Forelimb muscle (tissue), 1 donor: ENCODE measurements around the gene ZNF491. TPM values are rescaled to one million over a fixed set of nuclear protein-coding genes. Genes with fewer than 3 reads are reported as not detected.
"Not testable (repeated sequence)": the region's sequence is repeated elsewhere in the genome, so short reads cannot be mapped to it uniquely, and the experiment has no call there.

Experiments used
- DNase-seq: peaks from one replicate; pipeline ENCODE4 v3.0.0-alpha.2; 2013; ENCODE audit warnings: low read depth
- polyA plus RNA-seq: library from polyadenylated mRNA; unstranded; fragments of 120-200 nt; gene quantifications from one replicate; pipeline ENCODE4 v1.2.1, GENCODE V29; 2013; ENCODE audit not compliant: insufficient read length

Gene ZNF491
- polyA plus RNA-seq, 1 donor = 3.5 TPM

DNA sequence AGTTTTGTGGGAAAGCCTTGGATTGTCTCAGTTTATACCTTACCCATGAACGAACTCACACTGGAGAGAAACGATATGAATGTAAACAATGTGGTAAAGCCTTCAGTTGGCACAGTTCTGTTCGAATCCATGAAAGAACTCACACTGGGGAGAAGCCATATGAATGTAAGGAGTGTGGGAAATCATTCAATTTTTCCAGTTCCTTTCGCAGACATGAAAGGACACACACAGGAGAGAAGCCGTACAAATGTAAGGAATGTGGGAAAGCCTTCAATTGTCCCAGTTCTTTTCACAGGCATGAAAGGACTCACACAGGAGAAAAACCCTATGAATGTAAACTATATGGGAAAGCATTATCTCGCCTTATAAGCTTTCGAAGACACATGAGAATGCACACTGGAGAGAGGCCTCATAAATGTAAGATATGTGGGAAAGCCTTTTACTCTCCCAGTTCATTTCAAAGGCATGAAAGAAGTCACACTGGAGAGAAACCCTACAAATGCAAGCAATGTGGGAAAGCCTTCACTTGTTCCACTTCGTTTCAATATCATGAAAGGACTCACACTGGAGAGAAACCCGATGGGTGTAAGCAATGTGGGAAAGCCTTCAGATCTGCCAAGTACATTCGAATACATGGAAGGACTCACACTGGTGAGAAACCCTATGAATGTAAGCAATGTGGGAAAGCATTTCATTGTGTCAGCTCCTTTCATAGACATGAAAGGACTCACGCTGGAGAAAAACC, 8.2 kb downstream of the ZNF491 start:
- no peak for DNase-seq

DNA sequence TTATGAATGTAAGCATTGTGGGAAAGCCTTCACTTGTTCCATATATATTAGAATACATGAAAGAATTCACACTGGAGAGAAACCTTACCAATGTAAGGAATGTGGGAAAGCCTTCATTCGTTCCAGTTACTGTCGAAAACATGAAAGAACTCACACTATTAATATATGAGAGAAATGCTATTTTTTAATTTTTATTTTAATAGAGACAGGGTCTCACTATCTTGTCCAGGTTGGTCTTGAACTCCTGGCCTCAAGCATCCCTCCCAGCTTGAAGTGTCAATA, 8.7 kb downstream of the ZNF491 start:
- DNase-seq = no peak

DNA sequence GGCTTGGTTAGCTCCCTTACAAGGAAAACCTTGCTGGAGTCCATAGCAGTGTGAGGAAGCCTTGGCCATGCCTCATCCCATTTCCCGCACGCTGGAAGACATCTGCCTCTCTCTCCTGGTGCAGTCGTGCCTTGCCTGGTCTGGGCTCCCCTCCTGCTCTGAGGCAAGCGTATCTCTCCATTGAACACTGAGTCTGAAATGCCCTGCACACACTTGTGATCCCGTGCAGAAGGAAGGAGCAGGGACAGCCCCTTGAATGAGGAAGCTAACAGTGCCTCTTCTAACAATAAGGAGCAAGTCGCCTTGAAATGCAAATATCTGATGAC, 15.3 kb downstream of the ZNF491 start:
- no peak for DNase-seq

DNA sequence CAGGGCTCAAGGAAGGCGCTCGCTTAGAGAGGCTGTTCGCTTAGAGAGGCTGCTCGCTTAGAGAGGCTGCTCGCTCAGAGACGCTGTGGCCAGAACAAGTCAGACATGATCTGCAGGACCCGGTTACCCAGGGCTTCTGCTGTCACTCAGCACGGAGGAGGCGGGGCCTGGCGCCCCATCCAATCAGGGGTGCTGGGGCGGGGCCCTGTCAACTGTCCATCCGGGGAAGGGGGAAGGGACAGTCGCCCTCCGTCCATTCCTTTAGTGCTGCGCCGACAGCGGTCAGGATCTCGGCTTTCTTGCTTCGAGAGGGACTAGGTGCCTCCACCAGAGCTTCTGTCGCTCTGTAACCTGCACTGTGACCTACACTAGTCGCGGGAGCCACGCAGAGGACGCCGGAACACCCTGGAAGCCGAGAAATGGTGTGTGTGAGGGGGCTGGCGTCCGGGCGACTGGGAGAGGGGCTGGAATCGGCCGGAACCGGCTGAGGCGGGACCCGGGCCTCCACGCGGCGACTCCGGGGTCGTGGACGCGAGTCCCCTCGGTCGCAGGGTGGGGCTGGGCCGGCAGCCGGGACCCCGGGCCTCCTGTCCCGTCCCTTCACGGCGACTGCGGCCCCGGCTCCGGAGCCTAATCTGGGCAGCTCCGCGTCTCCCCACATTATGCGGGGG, 15.8 kb downstream of the ZNF491 start, which contains the start of gene ZNF440:
ZNF440 (plus strand) TSS at position 245 of the 671 bp plus-strand sequence; CDS start at position 420, 175 bp downstream.
- peak; percentile 79 for DNase-seq

DNA sequence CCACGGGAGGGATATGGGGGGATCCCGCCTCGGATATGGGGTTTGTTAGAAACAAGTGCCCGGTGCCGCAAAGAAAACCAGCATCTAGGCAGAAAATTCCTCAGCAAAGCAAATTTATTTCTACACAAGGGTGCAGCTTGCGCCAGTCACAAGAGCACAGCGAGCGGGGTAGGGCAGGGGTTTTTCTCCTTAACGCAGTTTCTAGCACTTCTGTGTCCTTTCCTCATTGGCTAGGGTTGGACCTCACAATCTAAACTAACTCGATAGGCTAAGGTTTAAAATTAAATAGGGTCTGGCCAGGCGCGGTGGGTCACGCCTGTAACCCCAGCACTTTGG, 16.3 kb downstream of the ZNF491 start:
- DNase-seq = no peak

DNA sequence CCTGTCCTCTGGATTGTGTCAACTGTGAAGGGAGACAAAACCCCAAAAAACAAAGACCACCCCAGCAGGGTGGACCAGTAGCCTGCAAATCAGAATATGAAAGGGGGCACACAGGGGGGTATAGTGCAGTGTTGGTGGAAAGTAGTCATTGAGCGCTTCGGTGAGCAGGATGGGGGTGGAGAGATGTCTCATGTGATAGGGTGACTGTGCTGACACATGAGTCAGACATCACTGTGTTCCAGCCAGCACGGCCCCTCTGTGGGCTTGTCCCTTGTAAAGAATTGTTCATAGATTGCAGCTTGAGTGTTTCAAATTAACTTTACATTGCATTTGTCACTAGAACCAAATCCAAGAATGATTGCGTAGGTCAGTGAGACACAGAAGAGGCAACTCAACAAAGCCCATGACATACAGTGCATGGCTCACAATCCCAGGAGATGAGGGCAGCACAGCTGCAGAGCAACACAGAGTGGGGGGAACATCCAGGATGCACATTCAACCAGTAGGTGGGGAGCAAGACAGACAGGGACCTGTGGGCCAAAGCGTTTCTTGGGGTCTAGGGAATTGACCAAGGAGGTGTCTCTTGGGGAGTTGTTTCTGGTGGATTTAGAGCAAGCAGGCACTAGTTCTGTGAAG, 23.3 kb downstream of the ZNF491 start:
- DNase-seq = no peak

DNA sequence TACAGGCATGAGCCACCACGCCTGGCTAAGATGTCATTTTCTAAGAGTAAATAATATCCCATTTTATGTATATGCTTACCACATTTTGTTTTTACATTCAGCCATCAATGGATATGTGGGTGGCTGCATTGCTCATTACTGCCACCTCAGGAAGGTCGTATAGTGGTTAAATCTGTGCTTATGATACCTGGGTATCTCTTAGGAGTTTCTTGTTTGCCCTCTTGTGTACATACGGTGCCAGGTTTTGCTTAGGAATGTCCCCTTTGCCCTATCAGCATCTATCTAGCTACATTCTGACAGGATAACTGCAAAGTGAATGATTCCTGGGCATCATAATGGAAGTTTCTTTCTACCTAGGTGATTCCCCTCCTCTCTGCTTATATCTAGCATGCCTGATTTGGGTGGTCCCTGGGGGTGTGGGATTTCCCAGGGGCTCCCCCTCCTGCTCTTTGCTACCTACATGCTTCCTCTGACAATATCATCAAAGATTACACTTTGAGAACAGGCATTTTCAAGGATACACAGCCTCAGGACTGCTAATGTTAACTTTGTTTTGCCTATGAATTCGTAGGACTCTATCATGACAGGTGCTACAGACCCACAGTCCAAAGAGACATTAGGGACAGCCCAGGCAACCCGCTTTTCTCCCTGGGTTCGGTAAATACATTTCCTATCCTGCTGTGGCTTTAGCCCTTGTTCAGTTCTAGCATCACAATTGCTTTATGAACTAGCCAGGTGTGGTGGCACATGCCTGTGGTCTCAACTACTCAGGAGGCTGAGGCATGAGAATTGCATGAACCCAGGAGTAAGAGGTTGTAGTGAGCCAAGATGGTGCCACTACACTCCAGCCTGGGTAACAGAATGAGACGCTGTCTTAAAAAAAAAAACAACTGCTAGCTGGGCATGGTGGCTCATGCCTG, 30.9 kb downstream of the ZNF491 start:
- not testable (repeated sequence) for DNase-seq

DNA sequence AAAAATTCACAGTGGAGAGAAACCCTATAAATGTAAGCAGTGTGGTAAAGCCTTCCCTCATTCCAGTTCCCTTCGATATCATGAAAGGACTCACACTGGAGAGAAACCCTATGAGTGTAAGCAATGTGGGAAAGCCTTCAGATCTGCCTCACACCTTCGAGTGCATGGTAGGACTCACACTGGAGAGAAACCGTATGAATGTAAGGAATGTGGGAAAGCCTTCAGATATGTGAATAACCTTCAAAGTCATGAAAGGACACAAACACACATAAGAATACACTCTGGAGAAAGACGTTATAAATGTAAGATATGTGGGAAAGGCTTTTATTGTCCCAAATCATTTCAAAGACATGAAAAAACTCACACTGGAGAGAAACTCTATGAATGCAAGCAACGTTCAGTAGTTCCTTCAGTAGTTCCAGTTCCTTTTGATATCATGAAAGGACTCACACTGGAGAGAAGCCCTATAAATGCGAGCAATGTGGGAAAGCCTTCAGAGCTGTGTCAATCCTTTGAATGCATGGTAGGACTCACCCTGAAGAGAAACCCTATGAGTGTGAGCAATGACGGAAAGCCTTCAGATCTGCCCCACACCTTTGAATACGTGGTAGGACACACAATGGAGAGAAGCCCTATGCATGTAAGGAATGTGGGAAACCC, 34.1 kb downstream of the ZNF491 start:
- DNase-seq = no peak

DNA sequence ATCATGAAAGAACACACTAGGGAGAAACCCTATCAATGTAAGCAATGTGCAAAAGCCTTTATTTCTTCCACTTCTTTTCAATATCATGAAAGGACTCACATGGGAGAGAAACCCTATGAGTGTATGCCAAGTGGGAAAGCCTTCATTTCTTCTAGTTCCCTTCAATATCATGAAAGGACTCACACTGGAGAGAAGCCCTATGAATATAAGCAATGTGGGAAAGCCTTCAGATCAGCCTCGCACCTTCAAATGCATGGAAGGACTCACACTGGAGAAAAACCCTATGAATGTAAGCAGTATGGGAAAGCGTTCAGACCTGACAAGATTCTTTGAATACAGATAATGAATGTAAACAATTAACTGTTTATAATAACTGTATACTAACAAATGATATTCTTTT, 35.2 kb downstream of the ZNF491 start:
- DNase-seq = no peak

DNA sequence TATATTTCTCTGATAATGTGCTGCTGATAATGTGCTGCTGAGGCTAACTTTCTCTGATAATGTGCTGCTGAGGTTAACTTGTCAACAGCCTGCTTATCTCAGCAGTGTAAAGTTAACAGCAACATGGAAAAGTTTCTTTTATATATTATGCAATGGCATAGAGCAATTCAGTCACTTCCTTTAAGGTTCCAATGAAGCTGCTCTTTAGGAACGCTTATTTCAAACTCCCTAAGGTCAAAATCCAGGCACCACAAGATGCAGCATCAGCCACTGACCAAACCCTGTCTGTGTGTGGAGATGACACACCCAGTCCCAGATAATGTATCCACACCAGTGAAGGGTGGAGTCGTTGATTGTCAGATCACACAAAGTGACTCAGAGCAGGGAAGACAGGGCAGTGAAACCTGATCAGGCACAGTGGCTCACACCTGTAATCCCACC, 37.3 kb downstream of the ZNF491 start:
- not testable (repeated sequence) for DNase-seq

DNA sequence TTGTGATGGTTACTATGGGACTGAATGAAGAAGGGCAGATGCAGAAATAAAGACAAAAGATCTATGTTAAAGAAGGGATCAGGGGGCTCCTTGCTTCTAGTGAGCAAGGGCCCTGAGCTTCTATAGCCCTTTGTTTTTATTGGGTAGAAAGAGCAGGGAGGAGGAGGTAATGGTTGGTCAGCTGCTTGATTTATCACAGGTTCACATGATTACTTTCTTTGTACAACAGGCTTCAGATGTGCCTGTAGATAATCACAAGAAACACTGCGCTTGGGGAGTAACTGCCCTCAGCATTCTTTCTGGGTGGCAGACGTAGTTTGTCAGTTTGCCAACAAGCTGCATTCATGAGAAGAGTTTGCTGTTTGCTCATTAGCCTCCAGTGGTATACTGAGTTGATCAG, 45.4 kb downstream of the ZNF491 start:
- DNase-seq = no peak

DNA sequence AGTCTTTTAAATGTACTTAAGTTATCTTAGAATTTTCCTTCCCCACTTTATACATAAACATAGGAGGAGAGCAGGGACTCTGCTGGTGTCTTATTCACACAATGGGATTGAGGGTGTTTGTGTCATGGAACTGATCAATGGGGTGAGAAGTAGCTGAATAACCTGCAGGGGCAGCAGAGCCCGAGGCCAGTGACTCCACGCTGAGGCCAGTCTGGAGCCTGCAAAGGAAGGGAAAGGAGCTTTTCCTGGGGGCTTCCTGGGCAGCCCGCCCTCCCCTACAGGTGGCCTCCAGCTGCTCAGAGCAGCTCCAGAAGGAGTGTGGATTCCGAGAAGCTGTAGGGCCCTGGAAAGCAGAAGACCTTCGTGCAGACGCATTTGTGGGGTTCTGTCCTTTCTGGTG, 49.3 kb downstream of the ZNF491 start:
- not testable (repeated sequence) for DNase-seq

DNA sequence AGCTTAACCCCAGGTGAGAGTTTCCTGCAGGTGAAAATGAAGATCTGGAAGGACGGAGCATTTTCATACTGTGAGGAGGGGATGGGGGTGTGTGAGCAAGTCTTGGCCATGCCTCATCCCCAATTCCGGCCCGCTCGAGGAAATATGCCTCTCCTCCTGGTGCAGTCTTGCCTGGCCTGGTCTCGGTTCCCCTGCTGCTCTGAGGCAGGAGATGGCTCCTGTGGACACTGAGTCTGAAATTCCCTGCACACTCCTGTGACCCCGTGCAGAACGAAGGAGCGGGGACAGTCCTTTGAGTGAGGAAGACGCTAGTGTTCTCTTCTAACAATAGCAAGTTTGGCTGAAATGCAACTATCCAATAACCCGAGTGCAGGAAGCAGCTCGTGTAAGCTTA, 49.9 kb downstream of the ZNF491 start:
- DNase-seq = no peak

DNA sequence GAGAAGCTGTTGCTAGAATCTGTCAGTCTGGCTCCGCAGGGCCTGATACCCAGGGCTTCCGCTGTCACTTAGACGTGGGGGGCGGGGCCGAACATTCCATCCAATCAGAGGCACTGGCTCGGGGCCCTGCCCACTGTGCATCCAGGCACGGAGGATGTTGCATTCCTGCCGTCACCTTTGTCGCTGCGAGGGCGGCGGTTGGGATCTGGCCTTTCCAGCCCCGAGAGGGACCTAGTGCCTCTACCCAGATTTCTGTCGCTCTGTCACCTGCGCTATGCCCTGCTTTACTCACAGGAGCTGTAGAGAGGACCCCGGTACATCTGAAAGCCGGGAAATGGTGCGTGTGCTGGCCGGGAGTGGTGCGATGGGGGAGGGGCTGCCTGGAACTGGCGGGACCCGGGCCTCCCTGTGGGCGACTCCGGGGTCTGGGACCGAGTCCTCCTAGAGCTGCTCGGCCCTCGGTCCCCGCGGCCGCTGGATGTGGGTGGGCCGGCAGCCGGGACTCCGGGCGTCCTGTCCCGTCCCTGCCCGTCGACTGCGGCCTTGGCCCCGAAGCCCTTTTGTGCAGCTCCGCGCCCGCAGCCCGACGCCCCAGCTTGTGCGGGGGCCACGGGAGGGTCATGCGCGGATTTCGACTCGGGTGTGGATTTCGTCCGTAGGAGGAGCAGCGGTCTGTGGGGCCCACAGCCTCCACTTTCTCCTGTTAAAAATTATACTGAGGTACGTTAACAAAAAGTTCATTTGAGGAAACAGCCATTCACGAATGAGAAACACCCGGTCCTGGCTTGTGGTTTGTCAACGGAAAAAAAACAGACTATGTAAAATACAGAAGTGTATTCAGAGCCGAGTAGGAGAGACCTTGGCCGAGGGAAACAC, 50.5 kb downstream of the ZNF491 start, which contains the start of gene ZNF439:
ZNF439 (plus strand) TSS at position 133 of the 876 bp plus-strand sequence; CDS start at position 275, 142 bp downstream.
- DNase-seq = peak; percentile 41

DNA sequence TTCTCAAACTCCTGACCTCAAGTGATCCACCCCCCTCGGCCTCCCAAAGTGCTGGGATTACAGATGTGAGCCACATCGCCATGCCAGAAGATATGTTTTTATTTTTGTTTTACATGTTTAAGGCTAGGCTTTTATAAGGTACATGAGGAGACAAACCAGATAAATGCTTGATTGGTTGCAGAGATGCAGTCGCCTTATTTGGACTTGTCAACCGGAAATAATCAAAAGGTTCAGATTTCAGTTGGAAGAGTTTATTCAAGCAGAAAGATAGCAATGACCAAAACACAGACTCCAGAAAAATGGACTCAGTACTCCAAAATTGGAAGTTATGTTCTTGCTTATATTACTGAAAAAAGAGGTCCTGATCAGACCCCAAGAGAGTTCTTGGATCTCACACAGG, 52.0 kb downstream of the ZNF491 start:
- DNase-seq = not testable (repeated sequence)

DNA sequence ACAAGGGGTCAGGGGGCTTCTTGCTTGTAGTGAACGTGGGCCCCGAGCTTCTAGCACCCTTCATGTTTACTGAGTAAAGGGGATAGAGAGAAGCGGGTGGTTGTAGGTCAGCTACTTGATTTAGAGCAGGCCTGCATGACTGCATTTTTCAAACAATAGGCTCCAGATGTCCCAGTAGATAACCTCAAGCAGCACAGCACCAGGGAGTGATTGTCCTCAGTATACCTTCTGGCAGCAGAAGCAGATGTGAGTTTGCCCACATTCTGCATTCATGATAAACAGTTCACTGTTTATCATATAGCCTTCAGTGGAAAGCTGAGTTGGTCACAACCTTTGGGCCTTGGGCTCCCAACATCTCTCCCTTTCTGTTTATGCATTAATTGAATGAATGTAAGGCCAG, 55.0 kb downstream of the ZNF491 start:
- DNase-seq = no peak

DNA sequence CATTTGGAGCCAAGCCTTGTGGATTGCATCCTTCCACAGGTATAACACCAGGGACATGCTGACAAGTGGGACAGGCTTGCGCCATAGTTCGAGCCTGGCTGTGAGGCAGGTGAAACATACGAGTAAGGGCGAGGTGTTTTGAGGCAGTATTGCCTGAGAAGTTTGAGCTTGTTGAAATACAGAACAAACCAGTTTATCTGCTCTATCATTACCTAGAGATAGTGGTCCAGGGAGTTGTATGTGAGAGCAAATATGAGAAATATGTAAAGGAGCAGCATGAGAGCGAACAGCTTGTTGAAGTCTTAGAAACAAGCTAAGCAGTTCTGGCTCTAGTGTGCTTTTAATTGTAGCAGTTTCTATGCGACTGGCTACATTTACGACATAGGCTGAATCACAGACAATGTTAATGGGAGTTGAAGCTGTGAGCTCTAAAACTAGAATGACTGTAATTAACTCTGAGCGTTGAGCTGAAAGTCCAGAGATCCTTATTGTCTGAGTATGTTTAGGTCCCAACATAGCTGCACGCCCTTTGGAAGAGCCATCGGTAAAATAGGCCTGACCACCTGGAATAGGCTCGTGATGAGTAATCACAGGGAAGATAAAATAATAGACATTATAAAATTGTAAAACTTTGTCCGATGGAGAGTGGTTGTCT, 58.4 kb downstream of the ZNF491 start:
- DNase-seq = no peak
